HL-60 (cell line): Measurements from ENCODE around the gene SNRNP70.

Experiments
- CTCF ChIP-seq: IDR thresholded peaks from one replicate; pipeline ENCODE4 v1.5.1; 2011; ENCODE audit warnings: low read length, control low read depth, inconsistent platforms; ENCODE audit not compliant: insufficient read depth
- GABPA ChIP-seq: IDR thresholded peaks from 2 replicates; pipeline ENCODE4 v1.6.1; 2012; ENCODE audit warnings: low read depth
- REST ChIP-seq: IDR thresholded peaks from 2 replicates; pipeline ENCODE4 v1.6.1; 2012; ENCODE audit warnings: low read depth; ENCODE audit not compliant: insufficient replicate concordance
- SPI1 ChIP-seq: IDR thresholded peaks from 2 replicates; pipeline ENCODE4 v1.6.1; 2012; ENCODE audit warnings: low read depth, mild to moderate bottlenecking, borderline replicate concordance

- no peak for TF ChIP-seq CTCF
- no peak for TF ChIP-seq REST
- no peak for TF ChIP-seq GABPA
- TF ChIP-seq SPI1: no peak
Measured at GRCh38 chr19:49128545-49129237, 43.4 kb downstream of the SNRNP70 start.
